ENCODE measurements around the gene CDK6. TPM values are rescaled to one million over a fixed set of nuclear protein-coding genes. Genes with fewer than 3 reads are reported as not detected.

CDK6 gene
- total and polyA plus RNA-seq, 2 experiments from 2014 or later: 7.4 to 23.7 TPM

DNA sequence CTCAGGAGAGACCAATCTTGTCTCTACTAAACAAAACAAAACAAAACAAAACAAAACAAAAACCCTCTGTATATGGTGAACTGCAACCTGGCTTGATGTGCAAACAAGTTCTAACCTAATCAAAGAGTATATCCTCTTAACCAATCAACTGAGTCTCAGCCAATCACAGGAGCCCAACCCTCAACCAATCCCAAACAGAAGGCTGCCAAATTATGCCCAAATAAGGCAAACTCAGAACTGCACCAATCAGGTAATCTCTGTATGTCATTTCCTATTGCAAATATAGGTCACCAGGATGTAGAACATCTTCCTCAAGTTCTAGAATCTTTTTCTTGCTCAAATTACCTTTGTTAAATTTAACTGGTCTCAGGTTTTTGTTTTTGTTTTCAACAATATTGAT is 251.4 kb downstream of the CDK6 start (continued):
- TF ChIP-seq, protein P1, sequence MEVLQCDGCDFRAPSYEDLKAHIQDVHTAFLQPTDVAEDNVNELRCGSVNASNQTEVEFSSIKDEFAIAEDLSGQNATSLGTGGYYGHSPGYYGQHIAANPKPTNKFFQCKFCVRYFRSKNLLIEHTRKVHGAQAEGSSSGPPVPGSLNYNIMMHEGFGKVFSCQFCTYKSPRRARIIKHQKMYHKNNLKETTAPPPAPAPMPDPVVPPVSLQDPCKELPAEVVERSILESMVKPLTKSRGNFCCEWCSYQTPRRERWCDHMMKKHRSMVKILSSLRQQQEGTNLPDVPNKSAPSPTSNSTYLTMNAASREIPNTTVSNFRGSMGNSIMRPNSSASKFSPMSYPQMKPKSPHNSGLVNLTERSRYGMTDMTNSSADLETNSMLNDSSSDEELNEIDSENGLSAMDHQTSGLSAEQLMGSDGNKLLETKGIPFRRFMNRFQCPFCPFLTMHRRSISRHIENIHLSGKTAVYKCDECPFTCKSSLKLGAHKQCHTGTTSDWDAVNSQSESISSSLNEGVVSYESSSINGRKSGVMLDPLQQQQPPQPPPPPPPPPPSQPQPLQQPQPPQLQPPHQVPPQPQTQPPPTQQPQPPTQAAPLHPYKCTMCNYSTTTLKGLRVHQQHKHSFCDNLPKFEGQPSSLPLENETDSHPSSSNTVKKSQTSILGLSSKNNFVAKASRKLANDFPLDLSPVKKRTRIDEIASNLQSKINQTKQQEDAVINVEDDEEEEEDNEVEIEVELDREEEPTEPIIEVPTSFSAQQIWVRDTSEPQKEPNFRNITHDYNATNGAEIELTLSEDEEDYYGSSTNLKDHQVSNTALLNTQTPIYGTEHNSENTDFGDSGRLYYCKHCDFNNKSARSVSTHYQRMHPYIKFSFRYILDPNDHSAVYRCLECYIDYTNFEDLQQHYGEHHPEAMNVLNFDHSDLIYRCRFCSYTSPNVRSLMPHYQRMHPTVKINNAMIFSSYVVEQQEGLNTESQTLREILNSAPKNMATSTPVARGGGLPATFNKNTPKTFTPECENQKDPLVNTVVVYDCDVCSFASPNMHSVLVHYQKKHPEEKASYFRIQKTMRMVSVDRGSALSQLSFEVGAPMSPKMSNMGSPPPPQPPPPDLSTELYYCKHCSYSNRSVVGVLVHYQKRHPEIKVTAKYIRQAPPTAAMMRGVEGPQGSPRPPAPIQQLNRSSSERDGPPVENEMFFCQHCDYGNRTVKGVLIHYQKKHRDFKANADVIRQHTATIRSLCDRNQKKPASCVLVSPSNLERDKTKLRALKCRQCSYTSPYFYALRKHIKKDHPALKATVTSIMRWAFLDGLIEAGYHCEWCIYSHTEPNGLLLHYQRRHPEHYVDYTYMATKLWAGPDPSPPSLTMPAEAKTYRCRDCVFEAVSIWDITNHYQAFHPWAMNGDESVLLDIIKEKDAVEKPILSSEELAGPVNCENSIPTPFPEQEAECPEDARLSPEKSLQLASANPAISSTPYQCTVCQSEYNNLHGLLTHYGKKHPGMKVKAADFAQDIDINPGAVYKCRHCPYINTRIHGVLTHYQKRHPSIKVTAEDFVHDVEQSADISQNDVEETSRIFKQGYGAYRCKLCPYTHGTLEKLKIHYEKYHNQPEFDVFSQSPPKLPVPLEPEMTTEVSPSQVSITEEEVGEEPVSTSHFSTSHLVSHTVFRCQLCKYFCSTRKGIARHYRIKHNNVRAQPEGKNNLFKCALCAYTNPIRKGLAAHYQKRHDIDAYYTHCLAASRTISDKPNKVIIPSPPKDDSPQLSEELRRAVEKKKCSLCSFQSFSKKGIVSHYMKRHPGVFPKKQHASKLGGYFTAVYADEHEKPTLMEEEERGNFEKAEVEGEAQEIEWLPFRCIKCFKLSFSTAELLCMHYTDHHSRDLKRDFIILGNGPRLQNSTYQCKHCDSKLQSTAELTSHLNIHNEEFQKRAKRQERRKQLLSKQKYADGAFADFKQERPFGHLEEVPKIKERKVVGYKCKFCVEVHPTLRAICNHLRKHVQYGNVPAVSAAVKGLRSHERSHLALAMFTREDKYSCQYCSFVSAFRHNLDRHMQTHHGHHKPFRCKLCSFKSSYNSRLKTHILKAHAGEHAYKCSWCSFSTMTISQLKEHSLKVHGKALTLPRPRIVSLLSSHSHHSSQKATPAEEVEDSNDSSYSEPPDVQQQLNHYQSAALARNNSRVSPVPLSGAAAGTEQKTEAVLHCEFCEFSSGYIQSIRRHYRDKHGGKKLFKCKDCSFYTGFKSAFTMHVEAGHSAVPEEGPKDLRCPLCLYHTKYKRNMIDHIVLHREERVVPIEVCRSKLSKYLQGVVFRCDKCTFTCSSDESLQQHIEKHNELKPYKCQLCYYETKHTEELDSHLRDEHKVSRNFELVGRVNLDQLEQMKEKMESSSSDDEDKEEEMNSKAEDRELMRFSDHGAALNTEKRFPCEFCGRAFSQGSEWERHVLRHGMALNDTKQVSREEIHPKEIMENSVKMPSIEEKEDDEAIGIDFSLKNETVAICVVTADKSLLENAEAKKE (CRISPR knock-in tag; IDR thresholded peaks at IDR 0.05): no peak
- no peak for TF ChIP-seq EZH2 (IDR thresholded peaks at IDR 0.05; ENCODE audit: low read depth, unreplicated experiment)

DNA sequence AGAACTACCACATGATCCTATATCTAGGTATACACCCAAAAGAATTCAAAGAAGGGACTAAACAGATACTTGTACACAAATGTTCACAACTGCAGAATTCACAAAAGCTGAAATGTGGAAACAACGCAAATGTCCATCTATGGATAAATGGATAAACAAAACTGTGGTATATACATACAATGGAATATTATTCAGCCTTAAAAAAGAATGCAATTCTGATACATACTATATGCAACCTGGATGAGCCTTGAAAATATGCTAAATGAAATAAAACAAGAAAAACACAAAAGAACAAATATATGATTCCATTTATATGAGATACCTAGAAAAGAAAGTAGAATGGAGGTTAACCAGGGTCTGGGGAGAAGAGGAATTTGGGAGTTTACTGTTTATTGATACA is 253.4 kb downstream of the CDK6 start:
- Histone ChIP-seq H3K27me3 (ENCODE audit: insufficient read depth) (no peaks in the 10 kb centered on the region), H3K4me1 (ENCODE audit: insufficient read depth) (no peaks in the 10 kb centered on the region), H4K20me1 (replicated peaks; ENCODE audit: insufficient read depth) (peaks cover 27% of the 10 kb centered on the region), H3K4me3 (no peak overlapping the region), H3K9me2 (ENCODE audit: insufficient read depth) (no peaks in the 10 kb centered on the region), H3F3A (replicated peaks; ENCODE audit: low read depth) (no peaks in the 10 kb centered on the region; the same call in 1 of the 2 replicates), H3K79me2 (replicated peaks; ENCODE audit: insufficient read depth) (peaks cover 82% of the 10 kb centered on the region), H3K27ac (ENCODE audit: low read depth) (no peak overlapping the region), H3K36me3 (ENCODE audit: insufficient read depth) (peaks cover 24% of the 10 kb centered on the region; the same call in 1 of the 2 replicates), H2AFZ (no peak overlapping the region), H3K4me2 (no peak overlapping the region)
- H3K36me3 Mint-ChIP-seq (ENCODE audit: low read depth): peaks cover 46% of the 10 kb centered on the region
- no peak for DNase-seq (ENCODE audit: low spot score)
- H3K4me1 Mint-ChIP-seq: no peaks in the 10 kb centered on the region; the same call in 2 of the 3 replicates
- H3K9me3 Mint-ChIP-seq: no peaks in the 10 kb centered on the region; the same call in 2 of the 3 replicates
- no peak overlapping the region for H3K4me3 Mint-ChIP-seq
- ATAC-seq: no peak
- H3K27me3 Mint-ChIP-seq (ENCODE audit: insufficient read depth, low read depth, poor library complexity): no peaks in the 10 kb centered on the region
- no peak overlapping the region for H3K27ac Mint-ChIP-seq
- TF ChIP-seq ZNF331 (CRISPR knock-in tag; IDR thresholded peaks at IDR 0.05; ENCODE audit: low read depth): no peak
- no peak for TF ChIP-seq POLR2AphosphoS5 (IDR thresholded peaks at IDR 0.05; ENCODE audit: low read depth)
- TF ChIP-seq, protein P2, sequence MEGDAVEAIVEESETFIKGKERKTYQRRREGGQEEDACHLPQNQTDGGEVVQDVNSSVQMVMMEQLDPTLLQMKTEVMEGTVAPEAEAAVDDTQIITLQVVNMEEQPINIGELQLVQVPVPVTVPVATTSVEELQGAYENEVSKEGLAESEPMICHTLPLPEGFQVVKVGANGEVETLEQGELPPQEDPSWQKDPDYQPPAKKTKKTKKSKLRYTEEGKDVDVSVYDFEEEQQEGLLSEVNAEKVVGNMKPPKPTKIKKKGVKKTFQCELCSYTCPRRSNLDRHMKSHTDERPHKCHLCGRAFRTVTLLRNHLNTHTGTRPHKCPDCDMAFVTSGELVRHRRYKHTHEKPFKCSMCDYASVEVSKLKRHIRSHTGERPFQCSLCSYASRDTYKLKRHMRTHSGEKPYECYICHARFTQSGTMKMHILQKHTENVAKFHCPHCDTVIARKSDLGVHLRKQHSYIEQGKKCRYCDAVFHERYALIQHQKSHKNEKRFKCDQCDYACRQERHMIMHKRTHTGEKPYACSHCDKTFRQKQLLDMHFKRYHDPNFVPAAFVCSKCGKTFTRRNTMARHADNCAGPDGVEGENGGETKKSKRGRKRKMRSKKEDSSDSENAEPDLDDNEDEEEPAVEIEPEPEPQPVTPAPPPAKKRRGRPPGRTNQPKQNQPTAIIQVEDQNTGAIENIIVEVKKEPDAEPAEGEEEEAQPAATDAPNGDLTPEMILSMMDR (conservative IDR thresholded peaks at IDR 0.05; ENCODE audit: low read depth in 2 of 2): no peak
- no peak for TF ChIP-seq STAT1 (IDR thresholded peaks at IDR 0.05; ENCODE audit: unreplicated experiment)
- TF ChIP-seq, protein P1 (CRISPR knock-in tag; IDR thresholded peaks at IDR 0.05): no peak
